Activated CD8-positive, alpha-beta memory T cell treated with anti-CD3 and anti-CD28 coated beads, Interleukin-2, amount 50 U/mL, for 48 hours (primary cell): ENCODE measurements around the gene CYP19A1.
A peak's percentile ranks its signal among the peaks of the same experiment; 100 is the strongest.
"Not testable (repeated sequence)": the region's sequence is repeated elsewhere in the genome, so short reads cannot be mapped to it uniquely, and the experiment has no call there.

Experiments used
- DNase-seq: peaks from one replicate; pipeline ENCODE4 v3.0.0-alpha.2; 2020

The CYP19A1 gene

GRCh38 chr15:51201581-51201980 lies 136.8 kb downstream of the CYP19A1 start:
- DNase-seq, result no peak

- no peak for DNase-seq
Measured at GRCh38 chr15:51200792-51201191, 137.6 kb downstream of the CYP19A1 start.

GRCh38 chr15:51199541-51199940 lies 138.9 kb downstream of the CYP19A1 start:
- no peak for DNase-seq

GRCh38 chr15:51198701-51199232 lies 139.6 kb downstream of the CYP19A1 start:
- no peak for DNase-seq

GRCh38 chr15:51195459-51195858 lies 142.9 kb downstream of the CYP19A1 start:
- DNase-seq, result no peak

- no peak for DNase-seq
Measured at GRCh38 chr15:51193979-51194378, 144.4 kb downstream of the CYP19A1 start.

GRCh38 chr15:51193526-51193925 lies 144.9 kb downstream of the CYP19A1 start:
- no peak for DNase-seq

- peak; percentile 97 for DNase-seq
Measured at GRCh38 chr15:51192521-51193280, 145.7 kb downstream of the CYP19A1 start.

GRCh38 chr15:51191766-51192165 lies 146.6 kb downstream of the CYP19A1 start:
- DNase-seq, result no peak

GRCh38 chr15:51191072-51191670 lies 147.2 kb downstream of the CYP19A1 start:
- DNase-seq, result no peak

- no peak for DNase-seq
Measured at GRCh38 chr15:51190424-51191068, 147.8 kb downstream of the CYP19A1 start.

GRCh38 chr15:51189669-51190385 lies 148.6 kb downstream of the CYP19A1 start:
- no peak for DNase-seq

- not testable (repeated sequence) for DNase-seq
Measured at GRCh38 chr15:51188791-51189190, 149.6 kb downstream of the CYP19A1 start.

- no peak for DNase-seq
Measured at GRCh38 chr15:51186891-51187290, 151.5 kb downstream of the CYP19A1 start.

GRCh38 chr15:51186181-51186705 lies 152.2 kb downstream of the CYP19A1 start:
- no peak for DNase-seq

GRCh38 chr15:51185213-51186159 lies 152.9 kb downstream of the CYP19A1 start:
- DNase-seq, result no peak

GRCh38 chr15:51184627-51185026 lies 153.8 kb downstream of the CYP19A1 start:
- no peak for DNase-seq

- DNase-seq, result no peak
Measured at GRCh38 chr15:51183076-51183475, 155.3 kb downstream of the CYP19A1 start.

- no peak for DNase-seq
Measured at GRCh38 chr15:51181905-51182304, 156.5 kb downstream of the CYP19A1 start.

- DNase-seq, result no peak
Measured at GRCh38 chr15:51181221-51181620, 157.2 kb downstream of the CYP19A1 start.

- no peak for DNase-seq
Measured at GRCh38 chr15:51180534-51180933, 157.9 kb downstream of the CYP19A1 start.

GRCh38 chr15:51180011-51180410 lies 158.4 kb downstream of the CYP19A1 start:
- DNase-seq, result no peak
